ENCODE data around the gene TGFB1.

DNA sequence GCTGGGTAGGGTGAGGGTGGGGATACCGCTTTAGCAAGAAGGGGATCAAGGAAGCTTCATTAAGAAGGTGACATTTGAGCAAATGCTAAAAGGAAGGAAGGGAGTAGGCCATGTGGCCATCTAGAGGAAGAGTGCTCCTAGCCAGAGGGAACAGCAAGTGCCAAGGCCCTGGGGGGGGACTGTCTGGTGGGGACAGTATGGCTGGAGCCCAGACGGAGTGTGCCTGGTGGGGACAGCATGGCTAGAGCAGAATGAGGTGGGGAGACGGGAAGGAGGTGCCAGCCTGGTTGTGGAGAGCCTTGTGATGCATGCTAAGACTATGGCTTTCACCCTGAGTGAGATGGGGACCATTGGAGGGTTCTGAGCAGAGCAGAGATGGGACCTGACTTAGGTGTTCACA, 2.1 kb upstream of the TGFB1 start:
- no peak for TF ChIP-seq PPARA (CRISPR knock-in tag; IDR thresholded peaks at IDR 0.05; ENCODE audit: borderline replicate concordance)
- no peak for TF ChIP-seq ISL1 (CRISPR knock-in tag; IDR thresholded peaks at IDR 0.05)
- no peak for TF ChIP-seq ZFP30 (CRISPR knock-in tag; IDR thresholded peaks at IDR 0.05)
- TF ChIP-seq, protein P1, sequence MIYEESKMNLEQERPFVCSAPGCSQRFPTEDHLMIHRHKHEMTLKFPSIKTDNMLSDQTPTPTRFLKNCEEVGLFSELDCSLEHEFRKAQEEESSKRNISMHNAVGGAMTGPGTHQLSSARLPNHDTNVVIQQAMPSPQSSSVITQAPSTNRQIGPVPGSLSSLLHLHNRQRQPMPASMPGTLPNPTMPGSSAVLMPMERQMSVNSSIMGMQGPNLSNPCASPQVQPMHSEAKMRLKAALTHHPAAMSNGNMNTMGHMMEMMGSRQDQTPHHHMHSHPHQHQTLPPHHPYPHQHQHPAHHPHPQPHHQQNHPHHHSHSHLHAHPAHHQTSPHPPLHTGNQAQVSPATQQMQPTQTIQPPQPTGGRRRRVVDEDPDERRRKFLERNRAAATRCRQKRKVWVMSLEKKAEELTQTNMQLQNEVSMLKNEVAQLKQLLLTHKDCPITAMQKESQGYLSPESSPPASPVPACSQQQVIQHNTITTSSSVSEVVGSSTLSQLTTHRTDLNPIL (CRISPR knock-in tag; IDR thresholded peaks at IDR 0.05; ENCODE audit: low read depth), result no peak
- no peak for TF ChIP-seq ZC3H10 (CRISPR knock-in tag; IDR thresholded peaks at IDR 0.05)
- TF ChIP-seq BACH2 (CRISPR knock-in tag; IDR thresholded peaks at IDR 0.05; ENCODE audit: borderline replicate concordance), result no peak
- TF ChIP-seq ZNF565 (CRISPR knock-in tag; conservative IDR thresholded peaks at IDR 0.05; ENCODE audit: low read depth), result no peak
- no peak for TF ChIP-seq SNAI2 (CRISPR knock-in tag; IDR thresholded peaks at IDR 0.05)
- TF ChIP-seq CSDC2 (CRISPR knock-in tag; IDR thresholded peaks at IDR 0.05), result no peak
- no peak for TF ChIP-seq ARNTL (CRISPR knock-in tag; IDR thresholded peaks at IDR 0.05; ENCODE audit: borderline replicate concordance, low read depth)
- no peak for TF ChIP-seq ZFP3 (CRISPR knock-in tag; IDR thresholded peaks at IDR 0.05)
- TF ChIP-seq, protein P2, sequence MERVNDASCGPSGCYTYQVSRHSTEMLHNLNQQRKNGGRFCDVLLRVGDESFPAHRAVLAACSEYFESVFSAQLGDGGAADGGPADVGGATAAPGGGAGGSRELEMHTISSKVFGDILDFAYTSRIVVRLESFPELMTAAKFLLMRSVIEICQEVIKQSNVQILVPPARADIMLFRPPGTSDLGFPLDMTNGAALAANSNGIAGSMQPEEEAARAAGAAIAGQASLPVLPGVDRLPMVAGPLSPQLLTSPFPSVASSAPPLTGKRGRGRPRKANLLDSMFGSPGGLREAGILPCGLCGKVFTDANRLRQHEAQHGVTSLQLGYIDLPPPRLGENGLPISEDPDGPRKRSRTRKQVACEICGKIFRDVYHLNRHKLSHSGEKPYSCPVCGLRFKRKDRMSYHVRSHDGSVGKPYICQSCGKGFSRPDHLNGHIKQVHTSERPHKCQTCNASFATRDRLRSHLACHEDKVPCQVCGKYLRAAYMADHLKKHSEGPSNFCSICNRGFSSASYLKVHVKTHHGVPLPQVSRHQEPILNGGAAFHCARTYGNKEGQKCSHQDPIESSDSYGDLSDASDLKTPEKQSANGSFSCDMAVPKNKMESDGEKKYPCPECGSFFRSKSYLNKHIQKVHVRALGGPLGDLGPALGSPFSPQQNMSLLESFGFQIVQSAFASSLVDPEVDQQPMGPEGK (CRISPR knock-in tag; IDR thresholded peaks at IDR 0.05; ENCODE audit: borderline replicate concordance), result no peak
- no peak for TF ChIP-seq ZNF8 (CRISPR knock-in tag; IDR thresholded peaks at IDR 0.05)
